Measurements from ENCODE around the gene INIP. TPM values are rescaled to one million over a fixed set of nuclear protein-coding genes. Genes with fewer than 3 reads are reported as not detected.

The INIP gene
- polyA plus RNA-seq, 2 of the 4 experiments (the other 2 are of a cell fraction), result 20.7 to 40.0 TPM

DNA sequence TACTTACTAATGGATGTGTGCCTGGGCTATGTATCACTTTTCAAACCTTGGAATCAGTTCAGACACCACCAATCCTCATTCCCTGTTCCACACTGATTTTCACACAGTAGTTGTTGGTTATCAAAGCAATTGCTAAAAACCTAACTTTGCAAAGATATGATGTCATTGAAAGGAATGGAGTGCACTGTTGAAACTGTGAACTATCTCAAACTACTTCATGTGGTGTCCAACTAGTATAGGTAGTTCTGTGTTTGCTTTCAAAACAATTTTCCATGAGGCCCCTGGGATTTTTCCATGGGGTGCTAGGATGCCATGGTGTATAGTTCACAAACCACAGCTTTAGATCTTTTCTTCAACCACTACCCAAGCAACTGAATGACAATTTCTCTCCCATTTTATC is 17.8 kb downstream of the INIP start:
- no peaks in the 10 kb centered on the region for H3K9me3 ChIP-seq
- TF ChIP-seq, protein P1, sequence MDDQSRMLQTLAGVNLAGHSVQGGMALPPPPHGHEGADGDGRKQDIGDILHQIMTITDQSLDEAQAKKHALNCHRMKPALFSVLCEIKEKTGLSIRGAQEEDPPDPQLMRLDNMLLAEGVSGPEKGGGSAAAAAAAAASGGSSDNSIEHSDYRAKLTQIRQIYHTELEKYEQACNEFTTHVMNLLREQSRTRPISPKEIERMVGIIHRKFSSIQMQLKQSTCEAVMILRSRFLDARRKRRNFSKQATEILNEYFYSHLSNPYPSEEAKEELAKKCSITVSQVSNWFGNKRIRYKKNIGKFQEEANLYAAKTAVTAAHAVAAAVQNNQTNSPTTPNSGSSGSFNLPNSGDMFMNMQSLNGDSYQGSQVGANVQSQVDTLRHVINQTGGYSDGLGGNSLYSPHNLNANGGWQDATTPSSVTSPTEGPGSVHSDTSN (IDR thresholded peaks at IDR 0.05), result no peak
- TF ChIP-seq CHD2 (IDR thresholded peaks at IDR 0.05; ENCODE audit: low read length, partially characterized antibody) (no peak), JUNB (IDR thresholded peaks at IDR 0.05) (no peak), JUN (IDR thresholded peaks at IDR 0.05) (no peak), HDAC2 (IDR thresholded peaks at IDR 0.05) (no peak), GATA3 (IDR thresholded peaks at IDR 0.05; ENCODE audit: borderline replicate concordance) (no peak), MAX (IDR thresholded peaks at IDR 0.05) (no peak), EP300 (IDR thresholded peaks at IDR 0.05) (no peak), FOSB (CRISPR knock-in tag; IDR thresholded peaks at IDR 0.05) (no peak), TFCP2L1 (CRISPR knock-in tag; IDR thresholded peaks at IDR 0.05) (no peak)
- TF ChIP-seq, protein P2, sequence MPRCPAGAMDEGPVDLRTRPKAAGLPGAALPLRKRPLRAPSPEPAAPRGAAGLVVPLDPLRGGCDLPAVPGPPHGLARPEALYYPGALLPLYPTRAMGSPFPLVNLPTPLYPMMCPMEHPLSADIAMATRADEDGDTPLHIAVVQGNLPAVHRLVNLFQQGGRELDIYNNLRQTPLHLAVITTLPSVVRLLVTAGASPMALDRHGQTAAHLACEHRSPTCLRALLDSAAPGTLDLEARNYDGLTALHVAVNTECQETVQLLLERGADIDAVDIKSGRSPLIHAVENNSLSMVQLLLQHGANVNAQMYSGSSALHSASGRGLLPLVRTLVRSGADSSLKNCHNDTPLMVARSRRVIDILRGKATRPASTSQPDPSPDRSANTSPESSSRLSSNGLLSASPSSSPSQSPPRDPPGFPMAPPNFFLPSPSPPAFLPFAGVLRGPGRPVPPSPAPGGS (IDR thresholded peaks at IDR 0.05), result no peak
- FAIRE-seq (no peak), DNase-seq (ENCODE audit: low read depth in 1 of 2, low spot score in 1 of 2) (no peak), ATAC-seq (no peak)
- POLR2A ChIA-PET, result no interaction called here
- no peak overlapping the region for H3K4me2 ChIP-seq
- H3K4me1 ChIP-seq, result no peaks in the 10 kb centered on the region
- H3K4me3 ChIP-seq, result no peak overlapping the region
- CTCF ChIA-PET, result interaction anchor here (0.6 kb wide), 1 partner anchor 616 kb away, joined by 4 read pairs; no protein-coding TSS in a partner anchor
- no peak overlapping the region for H3K27ac ChIP-seq

- ChIA-PET POLR2A (no interaction called here), CTCF (interaction anchor here (0.6 to 1.1 kb wide), 2 partner anchors 9 to 11 kb away, joined by 3 read pairs; no protein-coding TSS in a partner anchor)
- Histone ChIP-seq H3K27ac (no peak overlapping the region), H3K9me3 (no peaks in the 10 kb centered on the region), H3K4me3 (no peak overlapping the region), H3K4me2 (no peak overlapping the region), H3K4me1 (no peaks in the 10 kb centered on the region)
- DNase-seq (ENCODE audit: low read depth in 1 of 2, low spot score in 1 of 2) (no peak), FAIRE-seq (no peak), ATAC-seq (no peak)
- TF ChIP-seq MYC (IDR thresholded peaks at IDR 0.05; ENCODE audit: borderline replicate concordance, low read length), result no peak
- TF ChIP-seq, protein P1 (IDR thresholded peaks at IDR 0.05), result no peak
- TF ChIP-seq CHD4 (IDR thresholded peaks at IDR 0.05; ENCODE audit: borderline replicate concordance), result no peak
- TF ChIP-seq ZSCAN20 (CRISPR knock-in tag; IDR thresholded peaks at IDR 0.05), result no peak
- no peak for TF ChIP-seq ZC3H11A (IDR thresholded peaks at IDR 0.05)
- TF ChIP-seq MAX (IDR thresholded peaks at IDR 0.05), result no peak
- TF ChIP-seq TP53 (CRISPR knock-in tag; IDR thresholded peaks at IDR 0.05), result no peak
- TF ChIP-seq NPAS2 (CRISPR knock-in tag; IDR thresholded peaks at IDR 0.05; ENCODE audit: borderline replicate concordance), result no peak
- no peak for TF ChIP-seq HEYL (CRISPR knock-in tag; IDR thresholded peaks at IDR 0.05)
- TF ChIP-seq JUNB (IDR thresholded peaks at IDR 0.05), result no peak
- TF ChIP-seq, protein P3, sequence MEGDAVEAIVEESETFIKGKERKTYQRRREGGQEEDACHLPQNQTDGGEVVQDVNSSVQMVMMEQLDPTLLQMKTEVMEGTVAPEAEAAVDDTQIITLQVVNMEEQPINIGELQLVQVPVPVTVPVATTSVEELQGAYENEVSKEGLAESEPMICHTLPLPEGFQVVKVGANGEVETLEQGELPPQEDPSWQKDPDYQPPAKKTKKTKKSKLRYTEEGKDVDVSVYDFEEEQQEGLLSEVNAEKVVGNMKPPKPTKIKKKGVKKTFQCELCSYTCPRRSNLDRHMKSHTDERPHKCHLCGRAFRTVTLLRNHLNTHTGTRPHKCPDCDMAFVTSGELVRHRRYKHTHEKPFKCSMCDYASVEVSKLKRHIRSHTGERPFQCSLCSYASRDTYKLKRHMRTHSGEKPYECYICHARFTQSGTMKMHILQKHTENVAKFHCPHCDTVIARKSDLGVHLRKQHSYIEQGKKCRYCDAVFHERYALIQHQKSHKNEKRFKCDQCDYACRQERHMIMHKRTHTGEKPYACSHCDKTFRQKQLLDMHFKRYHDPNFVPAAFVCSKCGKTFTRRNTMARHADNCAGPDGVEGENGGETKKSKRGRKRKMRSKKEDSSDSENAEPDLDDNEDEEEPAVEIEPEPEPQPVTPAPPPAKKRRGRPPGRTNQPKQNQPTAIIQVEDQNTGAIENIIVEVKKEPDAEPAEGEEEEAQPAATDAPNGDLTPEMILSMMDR (IDR thresholded peaks at IDR 0.05), result no peak
- TF ChIP-seq HOXA7 (CRISPR knock-in tag; IDR thresholded peaks at IDR 0.05), result no peak
- no peak for TF ChIP-seq SMC3 (IDR thresholded peaks at IDR 0.05)
- no peak for TF ChIP-seq FOSL2 (IDR thresholded peaks at IDR 0.05)
- TF ChIP-seq FOSL2 (CRISPR knock-in tag; IDR thresholded peaks at IDR 0.05), result no peak
- WGBS (ENCODE audit: missing lambda C conversion rate), result 90% methylated on average over 5 of the region's 5 CpGs
These were observed 18.7 kb downstream of the INIP start for GRCh38 chr9:112699230-112699629.
